GM19351 (cell line): ENCODE results near the gene HOXA7.

ENCODE experiments used
- ATAC-seq: cut with Tn5 transposase; IDR thresholded peaks from one replicate; pipeline ENCODE4 v1.9.1; 2021; ENCODE audit warnings: mild to moderate bottlenecking, moderate library complexity; ENCODE audit not compliant: unreplicated experiment

HOXA7 gene

DNA sequence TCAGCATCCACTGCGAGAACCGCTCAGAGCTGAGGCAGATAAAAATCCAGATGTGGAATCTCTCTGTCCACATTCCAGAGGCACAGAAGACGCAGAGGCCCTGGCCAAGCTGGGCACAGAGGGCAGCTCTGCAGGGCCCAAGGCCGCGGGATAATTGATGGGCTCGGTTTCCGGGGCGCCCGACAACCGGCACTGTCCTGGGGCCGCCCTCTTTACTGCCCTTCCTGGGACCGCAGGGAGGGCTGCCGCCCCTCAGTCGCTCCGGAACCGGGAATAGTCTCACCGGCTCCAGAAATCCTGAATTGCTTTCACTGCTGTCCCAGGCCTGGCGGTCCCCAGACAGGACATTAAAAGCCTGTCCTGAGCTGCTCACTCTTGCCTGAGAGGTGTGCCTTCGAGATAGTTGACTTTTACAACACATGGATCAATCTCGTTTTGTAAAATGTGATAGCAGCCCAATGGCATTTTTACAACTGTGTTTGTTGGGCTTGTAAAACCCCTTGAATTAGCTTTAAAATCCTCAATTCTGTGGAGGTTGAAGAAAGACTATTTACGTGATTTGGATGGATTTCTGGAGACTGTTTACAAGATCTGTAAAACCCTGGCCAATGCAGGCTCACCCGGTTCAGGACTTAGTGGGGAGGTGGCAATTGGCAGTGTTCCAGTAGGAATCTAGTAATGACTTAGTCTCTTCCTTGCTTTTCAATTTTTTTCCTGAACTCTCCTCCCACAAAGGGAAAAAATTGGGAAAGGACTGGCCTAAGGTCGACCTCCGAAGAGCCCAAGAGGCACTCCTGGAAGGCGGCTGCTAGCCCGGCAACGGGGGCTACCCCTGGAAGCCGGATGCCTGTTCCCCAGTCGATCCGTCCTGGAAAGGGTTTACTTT lies 7.5 kb downstream of the HOXA7 start:
- ATAC-seq = no peak

GRCh38 chr7:27148031-27148755 lies 8.3 kb downstream of the HOXA7 start:
- no peak for ATAC-seq

DNA sequence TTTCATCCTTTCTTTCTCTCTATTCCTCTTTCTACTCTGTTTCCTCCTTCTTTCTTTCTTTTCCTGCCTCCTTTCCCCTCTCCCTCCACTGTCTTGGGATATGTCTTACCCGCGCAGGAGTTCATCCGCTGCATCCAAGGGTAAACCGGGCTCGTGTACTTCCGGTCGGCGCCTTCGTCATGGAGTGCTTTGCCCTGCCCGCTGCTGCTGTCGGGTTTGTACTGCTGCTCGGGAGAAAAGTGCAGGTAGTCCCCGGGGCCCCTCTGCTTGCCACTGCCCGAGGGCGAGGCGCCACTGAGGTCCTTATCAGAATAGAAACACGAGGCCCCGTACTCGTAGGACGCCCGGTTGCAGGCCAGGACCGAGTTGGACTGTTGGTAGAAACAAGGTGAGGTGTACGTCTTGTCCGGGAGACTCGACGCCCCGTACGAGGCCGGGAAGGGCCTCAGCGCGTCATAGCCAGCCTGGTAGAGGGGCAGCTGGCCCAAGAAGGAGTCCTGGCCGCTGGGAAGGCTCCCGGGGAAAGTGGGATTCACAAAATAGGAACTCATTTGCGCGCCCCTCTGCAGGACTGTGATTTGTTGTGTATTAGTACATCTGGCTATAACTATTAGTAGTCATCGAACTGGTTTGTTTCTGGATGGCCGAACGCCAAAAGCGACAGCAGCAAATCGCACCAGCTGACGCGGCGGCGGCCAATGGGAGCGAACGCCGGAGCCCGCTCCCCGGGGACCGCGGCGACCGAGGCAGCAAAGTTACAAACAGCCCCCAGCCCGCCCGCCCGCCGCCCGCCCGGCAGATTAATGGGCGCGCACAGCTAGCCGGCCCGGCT lies 9.1 kb downstream of the HOXA7 start, which contains the start of gene HOXA6:
TSS of gene HOXA6 (minus strand) at position 576 of the 832 bp plus-strand sequence. CDS start at position 551, 25 bp downstream.
- ATAC-seq = no peak

DNA sequence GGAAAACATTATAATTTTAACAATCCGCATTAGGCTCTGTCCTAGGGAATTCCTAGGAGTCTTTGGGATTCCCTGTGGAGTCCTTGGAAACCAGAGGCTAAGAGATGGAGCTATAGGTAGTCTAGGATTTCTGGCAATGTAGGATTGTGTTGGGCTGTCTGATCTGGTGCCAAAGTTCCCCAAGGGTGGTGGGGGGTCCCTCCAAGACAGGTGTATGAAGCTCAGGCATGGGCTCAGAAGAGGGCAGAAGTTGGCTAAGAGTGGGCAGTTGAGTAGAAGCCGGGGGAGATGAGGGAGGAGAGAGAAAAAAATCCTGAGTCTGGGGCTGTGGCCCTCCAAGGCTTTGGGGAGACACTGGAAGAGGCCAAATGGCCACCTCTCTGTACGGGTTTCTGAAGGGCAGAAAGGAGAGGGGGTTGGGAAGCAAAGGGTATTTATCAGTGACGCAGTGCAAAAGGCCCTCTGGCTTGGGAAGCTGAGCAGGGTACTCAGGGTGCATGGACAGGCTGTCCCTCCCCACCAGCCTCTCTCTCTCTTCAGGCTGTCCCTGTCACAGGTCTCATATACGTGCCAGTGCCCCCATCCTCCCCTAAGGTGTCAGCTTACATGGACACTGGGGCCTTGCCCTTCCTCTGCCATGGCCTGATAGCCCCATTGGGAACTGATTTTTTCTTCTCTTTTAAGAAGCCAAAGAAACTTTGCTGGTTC lies 9.8 kb downstream of the HOXA7 start:
- ATAC-seq = no peak

- no peak for ATAC-seq
Observed at GRCh38 chr7:27145914-27146412, 10.5 kb downstream of the HOXA7 start.

DNA sequence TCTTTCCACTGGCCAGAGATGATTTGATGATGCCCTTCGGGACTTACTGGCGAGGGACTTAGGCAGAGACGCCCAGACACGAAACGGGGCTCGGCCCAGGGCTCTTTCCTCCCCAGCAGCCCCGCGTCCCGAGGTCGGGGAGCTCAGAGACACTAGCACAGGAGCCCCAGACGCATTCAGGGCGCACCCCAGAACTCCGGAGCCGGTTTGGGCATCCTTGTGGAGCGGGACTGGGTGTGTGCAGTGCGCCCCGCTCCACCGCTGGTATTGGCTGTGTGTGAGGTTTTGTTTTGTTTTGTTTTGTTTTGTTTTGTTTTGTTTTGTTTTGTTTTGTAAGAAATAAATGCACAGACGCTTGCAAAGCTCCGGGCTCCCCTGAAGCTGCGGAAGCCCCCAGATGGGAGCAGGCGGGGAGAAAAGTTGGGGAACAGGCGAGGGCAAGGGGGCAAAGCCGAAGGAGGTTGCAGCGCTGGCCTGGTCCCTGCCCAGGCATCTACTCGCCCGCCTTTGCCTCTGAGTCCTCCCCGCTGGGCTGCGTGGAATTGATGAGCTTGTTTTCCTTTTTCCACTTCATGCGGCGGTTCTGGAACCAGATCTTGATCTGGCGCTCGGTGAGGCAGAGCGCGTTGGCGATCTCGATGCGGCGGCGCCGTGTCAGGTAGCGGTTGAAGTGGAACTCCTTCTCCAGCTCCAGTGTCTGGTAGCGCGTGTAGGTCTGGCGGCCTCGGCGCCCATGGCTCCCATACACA lies 11.1 kb downstream of the HOXA7 start:
- no peak for ATAC-seq

GRCh38 chr7:27144781-27145164 lies 11.7 kb downstream of the HOXA7 start:
- no peak for ATAC-seq

- ATAC-seq = no peak
Observed at GRCh38 chr7:27143950-27144780, 12.3 kb downstream of the HOXA7 start.

GRCh38 chr7:27143023-27143949 lies 13.2 kb downstream of the HOXA7 start, which contains the start of gene HOXA5:
HOXA5 (minus strand) TSS chr7:27143681; CDS start chr7:27143607, 74 bp downstream.
- no peak for ATAC-seq

DNA sequence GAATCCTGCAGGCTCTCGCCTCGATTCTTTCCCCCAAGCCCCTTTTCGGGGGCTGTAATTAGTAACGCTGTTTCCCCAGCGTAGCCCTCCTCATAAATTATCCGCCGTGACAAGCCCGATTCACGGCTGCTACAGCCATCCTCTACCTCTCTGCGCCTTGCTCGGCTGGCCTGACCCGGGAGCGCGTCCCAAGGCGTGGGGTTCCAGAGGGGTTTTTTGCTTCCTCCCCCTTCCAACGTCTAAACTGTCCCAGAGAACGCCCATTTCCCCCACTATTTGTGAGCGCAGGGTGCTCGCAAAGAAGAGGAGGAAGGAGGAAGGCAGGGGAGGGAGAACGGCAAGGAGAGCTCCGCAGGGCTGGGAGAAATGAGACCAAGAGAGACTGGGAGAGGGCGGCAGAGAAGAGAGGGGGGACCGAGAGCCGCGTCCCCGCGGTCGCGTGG lies 13.9 kb downstream of the HOXA7 start:
- no peak for ATAC-seq

GRCh38 chr7:27141923-27142579 lies 14.4 kb downstream of the HOXA7 start:
- ATAC-seq = no peak

DNA sequence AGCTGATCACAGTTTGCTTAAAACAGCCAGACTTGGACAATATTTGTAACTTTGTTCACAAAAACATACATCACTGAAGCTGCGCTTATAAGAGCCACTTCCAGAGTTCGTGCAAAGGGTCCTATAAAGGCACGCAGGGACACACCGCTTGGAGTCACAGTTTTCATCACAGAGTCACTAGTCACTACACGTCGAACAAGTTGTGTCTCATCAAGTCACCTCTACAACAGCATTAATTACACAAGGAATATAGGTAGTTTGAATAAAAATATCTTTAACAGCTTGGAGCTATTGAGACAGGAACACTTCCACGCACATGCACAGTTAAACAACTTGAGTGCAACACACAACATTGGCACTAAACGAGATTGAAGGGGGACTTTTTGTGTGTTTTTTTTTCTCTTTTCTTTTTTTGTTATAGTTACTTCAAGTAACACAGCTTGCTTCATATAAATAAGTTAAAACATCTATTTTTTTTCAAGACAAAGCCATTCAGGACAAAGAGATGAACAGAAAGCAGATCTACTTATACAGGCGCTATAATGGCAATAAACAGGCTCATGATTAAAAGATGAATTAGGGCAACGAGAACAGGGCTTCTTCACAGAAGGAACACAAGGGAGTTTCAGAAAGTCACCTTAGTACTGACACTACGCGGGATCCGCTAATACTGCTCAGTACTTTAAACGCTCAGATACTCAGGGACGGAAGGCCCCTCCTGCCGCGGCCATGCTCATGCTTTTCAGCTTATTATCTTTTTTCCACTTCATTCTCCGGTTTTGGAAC lies 15.1 kb downstream of the HOXA7 start:
- ATAC-seq = no peak

- no peak for ATAC-seq
Observed at GRCh38 chr7:27140126-27140857, 16.2 kb downstream of the HOXA7 start.

GRCh38 chr7:27139334-27140125 lies 16.9 kb downstream of the HOXA7 start:
- ATAC-seq = no peak

DNA sequence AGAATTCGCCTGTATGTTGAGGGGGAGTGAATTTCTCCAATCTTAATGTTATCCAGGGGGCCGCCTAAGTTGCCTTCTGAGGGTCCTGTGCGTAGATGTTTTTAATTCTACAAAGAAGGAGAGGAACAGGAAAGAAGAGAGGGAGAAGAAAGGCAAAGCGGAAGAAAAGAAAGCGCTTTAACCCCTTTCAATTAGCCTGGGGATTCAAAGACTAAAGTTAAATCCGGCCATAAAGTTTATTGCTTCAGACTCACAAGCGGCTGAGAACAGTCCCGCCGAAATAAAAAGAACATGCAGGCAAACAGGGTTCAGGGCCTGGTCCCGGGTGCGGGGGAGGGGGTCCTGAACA lies 17.5 kb downstream of the HOXA7 start:
- ATAC-seq = no peak
